Measurements from ENCODE around the gene TSPAN5.

Gene TSPAN5

GRCh38 chr4:98490251-98490650 lies 168.2 kb downstream of the TSPAN5 start:
- ChIA-PET POLR2A (no interaction called here), CTCF (no interaction called here)
- Histone ChIP-seq H3K4me3 (ENCODE audit: low read depth, low read length) (no peak overlapping the region), H3K27ac (ENCODE audit: extremely low read depth, low read depth, low read length) (no peak overlapping the region), H3K36me3 (ENCODE audit: control insufficient read depth in 2 of 2, insufficient read depth in 1 of 2, low read length in 2 of 2) (no peaks in the 10 kb centered on the region), H3K4me1 (ENCODE audit: control insufficient read depth, insufficient read depth, low read length) (no peaks in the 10 kb centered on the region), H3K9me3 (ENCODE audit: control insufficient read depth, insufficient read depth, low read depth, low read length) (no peaks in the 10 kb centered on the region)
- TF ChIP-seq ZNF48 (tag by site-specific recombination; IDR thresholded peaks at IDR 0.05) (no peak), ZFP69B (tag by site-specific recombination; IDR thresholded peaks at IDR 0.05) (no peak), ZNF37A (tag by site-specific recombination; IDR thresholded peaks at IDR 0.05) (no peak), ZNF768 (tag by site-specific recombination; IDR thresholded peaks at IDR 0.05) (no peak), ZNF623 (tag by site-specific recombination; IDR thresholded peaks at IDR 0.05) (no peak), ZNF140 (tag by site-specific recombination; IDR thresholded peaks at IDR 0.05) (no peak), ZNF404 (tag by site-specific recombination; IDR thresholded peaks at IDR 0.05) (no peak), OSR2 (tag by site-specific recombination; IDR thresholded peaks at IDR 0.05) (no peak), ZNF843 (tag by site-specific recombination; IDR thresholded peaks at IDR 0.05) (no peak), ZFP3 (tag by site-specific recombination; IDR thresholded peaks at IDR 0.05; ENCODE audit: low read depth) (no peak), BCL11A (tag by site-specific recombination; IDR thresholded peaks at IDR 0.05; ENCODE audit: low read depth) (no peak)

- H3K4me3 ChIP-seq (ENCODE audit: low read depth, low read length), result no peak overlapping the region
- no peak for TF ChIP-seq ZNF19 (tag by site-specific recombination; IDR thresholded peaks at IDR 0.05; ENCODE audit: low read depth)
- TF ChIP-seq ZIC2 (tag by site-specific recombination; IDR thresholded peaks at IDR 0.05), result no peak
- no peak for TF ChIP-seq ZNF140 (tag by site-specific recombination; IDR thresholded peaks at IDR 0.05)
- TF ChIP-seq ZNF239 (tag by site-specific recombination; IDR thresholded peaks at IDR 0.05), result no peak
- TF ChIP-seq TRIM28 (IDR thresholded peaks at IDR 0.05; ENCODE audit: borderline replicate concordance, low read length), result no peak
- TF ChIP-seq ZNF747 (tag by site-specific recombination; IDR thresholded peaks at IDR 0.05), result no peak
- TF ChIP-seq ZNF624 (tag by site-specific recombination; IDR thresholded peaks at IDR 0.05), result no peak
- no peak for TF ChIP-seq ZNF214 (tag by site-specific recombination; IDR thresholded peaks at IDR 0.05; ENCODE audit: borderline replicate concordance)
- no peak for TF ChIP-seq ZNF112 (tag by site-specific recombination; IDR thresholded peaks at IDR 0.05)
- CTCF ChIA-PET, result interaction anchor here (0.7 to 1.1 kb wide), 2 partner anchors 11 to 18 kb away, joined by 3 read pairs; no protein-coding TSS in a partner anchor
- H3K4me1 ChIP-seq (ENCODE audit: control insufficient read depth, insufficient read depth, low read length), result no peaks in the 10 kb centered on the region
- H3K36me3 ChIP-seq (ENCODE audit: control insufficient read depth in 2 of 2, insufficient read depth in 1 of 2, low read length in 2 of 2), result no peaks in the 10 kb centered on the region
- H3K27ac ChIP-seq (ENCODE audit: extremely low read depth, low read depth, low read length), result no peak overlapping the region
- H3K9me3 ChIP-seq (ENCODE audit: control insufficient read depth, insufficient read depth, low read depth, low read length), result no peaks in the 10 kb centered on the region
- POLR2A ChIA-PET, result no interaction called here
These were observed 172.5 kb downstream of the TSPAN5 start for GRCh38 chr4:98485816-98486345.

- Histone ChIP-seq H3K4me1 (ENCODE audit: control insufficient read depth, insufficient read depth, low read length) (no peaks in the 10 kb centered on the region), H3K4me3 (ENCODE audit: low read depth, low read length) (no peak overlapping the region), H3K36me3 (ENCODE audit: control insufficient read depth in 2 of 2, insufficient read depth in 1 of 2, low read length in 2 of 2) (no peaks in the 10 kb centered on the region), H3K27ac (ENCODE audit: extremely low read depth, low read depth, low read length) (no peak overlapping the region), H3K9me3 (ENCODE audit: control insufficient read depth, insufficient read depth, low read depth, low read length) (no peaks in the 10 kb centered on the region)
- ChIA-PET CTCF (interaction anchor here (0.7 kb wide), 1 partner anchor 48 kb away, joined by 3 read pairs; no protein-coding TSS in a partner anchor), POLR2A (no interaction called here)
- TF ChIP-seq REST (tag by site-specific recombination; IDR thresholded peaks at IDR 0.05) (no peak), KLF1 (tag by site-specific recombination; IDR thresholded peaks at IDR 0.05) (no peak), ZBTB17 (tag by site-specific recombination; IDR thresholded peaks at IDR 0.05) (no peak), BCL6B (tag by site-specific recombination; IDR thresholded peaks at IDR 0.05) (no peak), ZNF677 (tag by site-specific recombination; IDR thresholded peaks at IDR 0.05) (no peak), ZNF660 (tag by site-specific recombination; IDR thresholded peaks at IDR 0.05) (no peak), ZBTB21 (tag by site-specific recombination; IDR thresholded peaks at IDR 0.05) (no peak), PRDM4 (tag by site-specific recombination; IDR thresholded peaks at IDR 0.05) (no peak), ZNF791 (tag by site-specific recombination; IDR thresholded peaks at IDR 0.05) (no peak)
These were observed 174.4 kb downstream of the TSPAN5 start for GRCh38 chr4:98484031-98484430.

Data from HEK293 (cell line).